Measurements from ENCODE around the gene PTGR2.
"Not testable (repeated sequence)": the region's sequence is repeated elsewhere in the genome, so short reads cannot be mapped to it uniquely, and the experiment has no call there.

PTGR2 gene

GRCh38 chr14:73887694-73888459 is 36.2 kb downstream of the PTGR2 start:
- DNase-seq: no peak

- no peak for DNase-seq
Measured at GRCh38 chr14:73888460-73888725, 36.8 kb downstream of the PTGR2 start.

GRCh38 chr14:73888971-73889370 is 37.3 kb downstream of the PTGR2 start:
- DNase-seq: no peak

GRCh38 chr14:73889376-73889775 is 37.7 kb downstream of the PTGR2 start:
- no peak for DNase-seq

- not testable (repeated sequence) for DNase-seq
Measured at GRCh38 chr14:73894180-73894687, 42.6 kb downstream of the PTGR2 start.

GRCh38 chr14:73895939-73896338 is 44.3 kb downstream of the PTGR2 start:
- DNase-seq: no peak

- DNase-seq: no peak
Measured at GRCh38 chr14:73896521-73896920, 44.9 kb downstream of the PTGR2 start.

GRCh38 chr14:73903028-73903427 is 51.4 kb downstream of the PTGR2 start:
- DNase-seq: no peak

GRCh38 chr14:73909681-73910080 is 58.0 kb downstream of the PTGR2 start:
- DNase-seq: no peak

- no peak for DNase-seq
Measured at GRCh38 chr14:73913256-73913655, 61.6 kb downstream of the PTGR2 start.

GRCh38 chr14:73916324-73916723 is 64.7 kb downstream of the PTGR2 start:
- DNase-seq: no peak

GRCh38 chr14:73919457-73919856 is 67.8 kb downstream of the PTGR2 start:
- not testable (repeated sequence) for DNase-seq

- DNase-seq: no peak
Measured at GRCh38 chr14:73924337-73924736, 72.7 kb downstream of the PTGR2 start.
